K562 (cell line): ENCODE results near the gene PIANP. TPM values are rescaled to one million over a fixed set of nuclear protein-coding genes. Genes with fewer than 3 reads are reported as not detected.

Experiments used
- CREM ChIP-seq: IDR thresholded peaks from 2 replicates; pipeline ENCODE4 v1.6.1; 2014; ENCODE audit warnings: antibody characterized with exemption, low read depth
- DIDO1 ChIP-seq: fragments of 450-650 bp; IDR thresholded peaks from 2 replicates; pipeline ENCODE4 v1.6.1; 2016; ENCODE audit warnings: low read depth, missing biosample characterization, missing genetic modification characterization
- E2F8 ChIP-seq: fragments of 450-650 bp; IDR thresholded peaks from 2 replicates; pipeline ENCODE4 v1.7.1; 2018; ENCODE audit warnings: mild to moderate bottlenecking, low read depth; ENCODE audit not compliant: partially characterized antibody
- KLF10 ChIP-seq: fragments of 250-450 bp; sonication (Bioruptor Pico); IDR thresholded peaks from 2 replicates; pipeline ENCODE4 v1.6.1; 2021; ENCODE audit warnings: matching md5 sums
- MITF ChIP-seq: IDR thresholded peaks from 2 replicates; pipeline ENCODE4 v1.6.1; 2014; ENCODE audit warnings: antibody characterized with exemption
- NFIC ChIP-seq: fragments of 450-650 bp; IDR thresholded peaks from 2 replicates; pipeline ENCODE4 v1.6.1; 2017; ENCODE audit warnings: mild to moderate bottlenecking, inconsistent platforms
- PRDM10 ChIP-seq: fragments of 450-650 bp; IDR thresholded peaks from 2 replicates; pipeline ENCODE4 v1.6.1; 2018; ENCODE audit not compliant: partially characterized antibody
- XRCC4 ChIP-seq: IDR thresholded peaks from one replicate; pipeline ENCODE4 v1.6.1; 2011; ENCODE audit not compliant: insufficient read depth, insufficient read length; ENCODE audit errors: extremely low read depth
- ZBTB17 ChIP-seq: fragments of 450-650 bp; formaldehyde crosslinking; IDR thresholded peaks from 2 replicates; pipeline ENCODE4 v1.4.0; 2020; ENCODE audit warnings: mild to moderate bottlenecking
- ZNF124 ChIP-seq: sonication (generic); formaldehyde crosslinking; IDR thresholded peaks from 2 replicates; pipeline ENCODE4 v1.8.1; 2022; ENCODE audit warnings: missing genetic modification reagents
- polyA plus RNA-seq, 8 experiments: library from polyadenylated mRNA; depleted of rRNA in 4 of 8; stranded (reverse) in 5 of 8; unstranded in 3 of 8; fragments of >200 nt; fragmentation: Nextera tagmentation in 2 of 8; fragmentation: Illumina TruSeq in 1 of 8; extraction: Ambion mirVana in 2 of 8; extraction: Trizol in 1 of 8; gene quantifications; 2 replicates each; pipeline versions ENCODE4 v1.2.1 to v1.2.3, GENCODE V29; 2011 to 2014; ENCODE audit warnings: inconsistent platforms in 1 of 8, missing spikeins in 1 of 8
- total RNA-seq, 7 experiments: library from RNA; depleted of rRNA in 6 of 7; stranded (reverse); fragments of >200 nt in 6 of 7; fragmentation: Illumina TruSeq in 2 of 7; extraction: Trizol in 2 of 7; gene quantifications; 2 replicates each; pipeline versions ENCODE4 v1.2.1 to v1.2.3, GENCODE V29; 2011 to 2021; ENCODE audit warnings: low replicate concordance in 1 of 7
- TF ChIP-seq, protein P1 (sequence below): conservative IDR thresholded peaks from 2 replicates; pipeline ENCODE4 v1.6.1; 2011; ENCODE audit warnings: low read depth, mild to moderate bottlenecking, low read length; ENCODE audit not compliant: control insufficient read depth

The PIANP gene
- total and polyA plus RNA-seq, 9 of the 15 experiments (the other 6 are each of a cell fraction or from before 2014, with no cell fraction given): 0.07 TPM; not detected in 8

DNA sequence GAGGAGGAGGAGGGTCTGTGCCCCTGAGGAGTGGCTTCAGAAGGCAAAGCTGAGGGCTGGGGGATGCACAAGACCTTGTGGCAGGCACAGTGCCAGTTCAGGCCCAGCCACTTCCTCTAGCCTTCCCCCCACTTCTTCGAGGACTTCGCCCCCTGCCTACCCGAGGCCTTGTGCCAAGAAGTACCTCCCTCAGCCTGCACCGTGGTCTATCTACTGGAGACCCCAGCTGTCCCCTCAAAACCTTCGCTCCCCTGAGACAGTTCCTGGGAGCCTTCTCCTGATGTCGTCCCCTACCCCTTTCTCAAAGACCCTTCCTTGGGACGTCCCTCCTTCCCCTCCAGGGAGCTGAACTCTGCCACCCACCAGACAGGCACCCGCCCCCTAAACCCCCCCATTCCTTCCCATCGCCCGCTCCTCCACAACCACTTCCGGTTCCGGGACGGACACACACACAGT is 12.0 kb downstream of the PIANP start (continued):
- TF ChIP-seq, protein P1, sequence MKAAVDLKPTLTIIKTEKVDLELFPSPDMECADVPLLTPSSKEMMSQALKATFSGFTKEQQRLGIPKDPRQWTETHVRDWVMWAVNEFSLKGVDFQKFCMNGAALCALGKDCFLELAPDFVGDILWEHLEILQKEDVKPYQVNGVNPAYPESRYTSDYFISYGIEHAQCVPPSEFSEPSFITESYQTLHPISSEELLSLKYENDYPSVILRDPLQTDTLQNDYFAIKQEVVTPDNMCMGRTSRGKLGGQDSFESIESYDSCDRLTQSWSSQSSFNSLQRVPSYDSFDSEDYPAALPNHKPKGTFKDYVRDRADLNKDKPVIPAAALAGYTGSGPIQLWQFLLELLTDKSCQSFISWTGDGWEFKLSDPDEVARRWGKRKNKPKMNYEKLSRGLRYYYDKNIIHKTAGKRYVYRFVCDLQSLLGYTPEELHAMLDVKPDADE: no peak
- TF ChIP-seq XRCC4 (no peak), DIDO1 (tag) (no peak), NFIC (peak; percentile 42; the same call in 1 of the 2 replicates), E2F8 (no peak), KLF10 (CRISPR knock-in tag) (no peak), ZNF124 (CRISPR knock-in tag) (no peak), ZBTB17 (CRISPR knock-in tag) (0 out of 2 replicates have a peak, but pooled peaks have one; percentile 19), CREM (peak; percentile 71; the same call in 1 of the 2 replicates), PRDM10 (peak; percentile 5), MITF (no peak)
